H1 (cell line): ENCODE results near the gene MED1. TPM values are rescaled to one million over a fixed set of nuclear protein-coding genes. Genes with fewer than 3 reads are reported as not detected.

Experiments used
- CTCF ChIA-PET: fragments of 300-600 bp; sonication (Branson Sonifier 250); formaldehyde crosslinking; loops from one replicate; lab custom pipeline; 2021; ENCODE audit not compliant: partially characterized antibody; lab: Charles Lee
- POLR2A ChIA-PET: fragments of 300-600 bp; sonication (Branson Sonifier 250); formaldehyde crosslinking; loops from one replicate; lab custom pipeline; 2021; ENCODE audit warnings: inconsistent platforms; ENCODE audit not compliant: partially characterized antibody; lab: Charles Lee
- DNase-seq, 2 experiments: peaks; one replicate each; pipeline versions ENCODE4 v3.0.0 to v3.0.0-alpha.2; 2010 to 2022; ENCODE audit warnings: low spot score in 2 of 2, low read depth in 1 of 2, mixed read lengths in 1 of 2
- FAIRE-seq: peaks from 2 replicates; lab custom pipeline; 2011; peaks lifted over from hg19 to GRCh38; lab: Jason Lieb, UNC
- H2AFZ ChIP-seq: 2 replicates; pipeline ENCODE4 v1.8.1; 2012; ENCODE audit warnings: low read length, inconsistent platforms
- H2AK5ac ChIP-seq: 2 replicates; pipeline ENCODE4 v1.6.1; 2013; ENCODE audit warnings: low read depth, low read length
- H2BK120ac ChIP-seq: replicated peaks from 2 replicates; pipeline ENCODE3; 2013; ENCODE audit warnings: low read depth, low read length, inconsistent platforms
- H2BK12ac ChIP-seq: 2 replicates; pipeline ENCODE4 v1.6.1; 2013; ENCODE audit warnings: low read depth, low read length
- H2BK15ac ChIP-seq: 2 replicates; pipeline ENCODE4 v1.6.1; 2013; ENCODE audit warnings: low read length
- H2BK20ac ChIP-seq: 2 replicates; pipeline ENCODE4 v1.6.1; 2013; ENCODE audit warnings: low read length
- H2BK5ac ChIP-seq: 2 replicates; pipeline ENCODE4 v1.6.1; 2013; ENCODE audit warnings: low read depth, low read length
- H3K14ac ChIP-seq: 2 replicates; pipeline ENCODE4 v1.6.1; 2013; ENCODE audit warnings: inconsistent platforms; ENCODE audit not compliant: insufficient read length
- H3K18ac ChIP-seq: 2 replicates; pipeline ENCODE4 v1.6.1; 2013; ENCODE audit warnings: low read length; ENCODE audit errors: extremely low read depth
- H3K23ac ChIP-seq: 2 replicates; pipeline ENCODE4 v1.6.1; 2013; ENCODE audit warnings: inconsistent platforms; ENCODE audit not compliant: insufficient read length
- H3K23me2 ChIP-seq: 2 replicates; pipeline ENCODE4 v1.6.1; 2013; ENCODE audit warnings: low read depth, low read length
- H3K27ac ChIP-seq: 2 replicates; pipeline ENCODE4 v1.6.1; 2011; ENCODE audit warnings: low read depth, low read length, inconsistent platforms
- H3K27me3 ChIP-seq, 4 experiments: replicated peaks in 1 of 4; 1 replicate in 1 of 4; 2 replicates in 3 of 4; pipeline versions ENCODE4 v1.6.1 to v1.8.1; 2011 to 2013; ENCODE audit warnings: low read length in 3 of 4, mild to moderate bottlenecking in 3 of 4, inconsistent platforms in 2 of 4, mixed read lengths in 2 of 4, moderate library complexity in 1 of 4; ENCODE audit not compliant: control insufficient read depth in 3 of 4, insufficient read depth in 3 of 4; ENCODE audit errors: extremely low read depth in 1 of 4
- H3K36me3 ChIP-seq, 4 experiments: 2 replicates each; pipeline versions ENCODE4 v1.6.1 to v1.8.1; 2011 to 2013; ENCODE audit warnings: mild to moderate bottlenecking in 4 of 4, low read length in 3 of 4, moderate library complexity in 2 of 4, control low read depth in 1 of 4, inconsistent platforms in 1 of 4; ENCODE audit not compliant: insufficient read depth in 4 of 4, control insufficient read depth in 2 of 4
- H3K4ac ChIP-seq: replicated peaks from 2 replicates; pipeline ENCODE3; 2013; ENCODE audit warnings: low read length, low read depth, mixed read lengths, inconsistent platforms; ENCODE audit not compliant: insufficient read length
- H3K4me1 ChIP-seq, 4 experiments: replicated peaks in 1 of 4; 1 replicate in 1 of 4; 2 replicates in 3 of 4; pipeline versions ENCODE4 v1.6.1 to v1.8.1; 2011 to 2013; ENCODE audit warnings: low read length in 3 of 4, inconsistent platforms in 2 of 4, mixed read lengths in 1 of 4; ENCODE audit not compliant: insufficient read depth in 4 of 4, control insufficient read depth in 3 of 4
- H3K4me2 ChIP-seq, 2 experiments: 2 replicates each; pipeline versions ENCODE4 v1.6.1 to v1.8.1; 2011 to 2013; ENCODE audit warnings: low read depth in 2 of 2, low read length in 2 of 2, control low read depth in 1 of 2, inconsistent platforms in 1 of 2, mild to moderate bottlenecking in 1 of 2; ENCODE audit not compliant: insufficient read depth in 1 of 2
- H3K4me3 ChIP-seq, 4 experiments: fragments of 200-600, 300-600 bp in 1 of 4; sonication (generic), shearing (Covaris generic), sonication (Bioruptor Twin) in 1 of 4; 2 replicates each; pipeline versions ENCODE4 v1.5.1 to v1.8.1; 2011 to 2016; ENCODE audit warnings: low read length in 4 of 4, low read depth in 3 of 4, control low read depth in 2 of 4, inconsistent platforms in 2 of 4, mild to moderate bottlenecking in 2 of 4, mixed read lengths in 1 of 4, moderate library complexity in 1 of 4; ENCODE audit not compliant: insufficient read depth in 2 of 4; ENCODE audit errors: extremely low read depth in 1 of 4
- H3K56ac ChIP-seq: replicated peaks from 2 replicates; pipeline ENCODE3; 2013; ENCODE audit warnings: low read depth, mild to moderate bottlenecking, mixed read lengths, low read length, inconsistent platforms; ENCODE audit not compliant: insufficient read length
- H3K79me1 ChIP-seq: 2 replicates; pipeline ENCODE4 v1.6.1; 2013; ENCODE audit warnings: low read depth, low read length, control low read depth
- H3K79me2 ChIP-seq, 2 experiments: 2 replicates each; pipeline versions ENCODE4 v1.6.1 to v1.8.1; 2012 to 2013; ENCODE audit warnings: low read length in 2 of 2, mild to moderate bottlenecking in 2 of 2, inconsistent platforms in 1 of 2; ENCODE audit not compliant: insufficient read depth in 2 of 2, control insufficient read depth in 1 of 2
- H3K9ac ChIP-seq, 4 experiments: replicated peaks in 1 of 4; 1 replicate in 1 of 4; 2 replicates in 3 of 4; pipeline versions ENCODE4 v1.6.1 to v1.8.1; 2011 to 2013; ENCODE audit warnings: low read depth in 3 of 4, low read length in 3 of 4, control low read depth in 2 of 4, mild to moderate bottlenecking in 2 of 4, moderate library complexity in 2 of 4, inconsistent platforms in 1 of 4; ENCODE audit errors: extremely low read depth in 1 of 4
- H3K9me3 ChIP-seq, 2 experiments: 2 replicates each; pipeline versions ENCODE4 v1.6.1 to v1.8.1; 2012 to 2013; ENCODE audit warnings: mild to moderate bottlenecking in 2 of 2, moderate library complexity in 2 of 2, control low read depth in 1 of 2, inconsistent platforms in 1 of 2, low read depth in 1 of 2, low read length in 1 of 2, mixed read lengths in 1 of 2; ENCODE audit not compliant: insufficient read depth in 2 of 2
- H4K20me1 ChIP-seq, 2 experiments: replicated peaks in 1 of 2; 2 replicates each; pipeline versions ENCODE3 to v1.8.1; 2011 to 2013; ENCODE audit warnings: inconsistent platforms in 2 of 2, low read length in 2 of 2, mild to moderate bottlenecking in 1 of 2; ENCODE audit not compliant: insufficient read depth in 2 of 2, control insufficient read depth in 1 of 2
- H4K5ac ChIP-seq: 2 replicates; pipeline ENCODE4 v1.6.1; 2013; ENCODE audit warnings: low read length, low read depth, mixed read lengths, inconsistent platforms; ENCODE audit not compliant: insufficient read length
- H4K8ac ChIP-seq: 2 replicates; pipeline ENCODE4 v1.8.0; 2013; ENCODE audit warnings: mild to moderate bottlenecking, moderate library complexity, low read length, inconsistent platforms; ENCODE audit not compliant: insufficient read depth; ENCODE audit errors: extremely low read depth
- H4K91ac ChIP-seq: replicated peaks from 2 replicates; pipeline ENCODE3; 2013; ENCODE audit warnings: low read length, mixed read lengths, inconsistent platforms; ENCODE audit not compliant: insufficient read length
- E2F6 ChIP-seq: IDR thresholded peaks from 2 replicates; pipeline ENCODE4 v1.6.1; 2012; ENCODE audit warnings: inconsistent platforms
- HDAC6 ChIP-seq: IDR thresholded peaks from one replicate; pipeline ENCODE4 v1.7.1; 2012; ENCODE audit warnings: low read depth, mild to moderate bottlenecking, inconsistent platforms, low read length, moderate library complexity
- MAX ChIP-seq: IDR thresholded peaks from 2 replicates; pipeline ENCODE4 v1.6.1; 2012; ENCODE audit warnings: inconsistent platforms
- RFX5 ChIP-seq: IDR thresholded peaks from 2 replicates; pipeline ENCODE4 v1.6.1; 2011; ENCODE audit warnings: low read depth, low read length, improper control_type of control experiment, borderline replicate concordance
- SIN3A ChIP-seq, 2 experiments: IDR thresholded peaks in 1 of 2; conservative IDR thresholded peaks in 1 of 2; 2 replicates each; pipeline ENCODE4 v1.6.1; 2011 to 2012; ENCODE audit warnings: low read length in 2 of 2, improper control_type of control experiment in 1 of 2, low read depth in 1 of 2, mild to moderate bottlenecking in 1 of 2
- TAF7 ChIP-seq: optimal IDR thresholded peaks from 2 replicates; pipeline ENCODE3; 2011; ENCODE audit warnings: low read depth, mild to moderate bottlenecking, inconsistent platforms, low read length, moderate library complexity, borderline replicate concordance
- YY1 ChIP-seq: IDR thresholded peaks from 2 replicates; pipeline ENCODE4 v1.6.1; 2011; ENCODE audit warnings: low read depth, mild to moderate bottlenecking, low read length
- WGBS, 2 experiments: shearing (Covaris generic) in 1 of 2; methylation state at CpG; one replicate each; pipeline versions ENCODE4 v1.1.6 to v1.1.7; 2013 to 2015; ENCODE audit warnings: low lambda C conversion rate in 2 of 2, mixed read lengths in 2 of 2, inconsistent platforms in 1 of 2, low coverage in 1 of 2, missing lambda C conversion rate in 1 of 2; ENCODE audit not compliant: insufficient replicate concordance in 2 of 2, insufficient coverage in 1 of 2, insufficient read length in 1 of 2; ENCODE audit errors: extremely low coverage in 1 of 2, missing lambda C conversion rate in 1 of 2; 5-methylcytosine and 5-hydroxymethylcytosine counted together
- polyA plus RNA-seq, 7 experiments: library from polyadenylated mRNA; depleted of rRNA in 3 of 7; stranded (reverse) in 5 of 7; unstranded in 2 of 7; fragments of >200 nt in 5 of 7; fragments of 200-250 nt in 2 of 7; gene quantifications; 1 replicate in 5 of 7; 2 replicates in 1 of 7; 4 replicates in 1 of 7; pipeline versions ENCODE4 v1.2.1 to v1.2.3, GENCODE V29; 2011 to 2013; ENCODE audit warnings: missing spikeins in 2 of 7, mixed read lengths in 2 of 7
- total RNA-seq: library from RNA; stranded (reverse); fragmentation: NEBNext Ultra II Directional; extraction: Animal tissue kit (Norgen Biotek cat#: 25700); gene quantifications from 2 replicates; pipeline ENCODE4 v1.2.1, GENCODE V29; 2021

MED1 gene
- total and polyA plus RNA-seq, 2 of the 8 experiments (the other 6 are each of a cell fraction or from before 2014, with no cell fraction given) = 24.7 to 56.5 TPM

- CTCF ChIA-PET = interaction anchor here (0.6 kb wide), 1 partner anchor 186 kb away, joined by 3 read pairs; no protein-coding TSS in a partner anchor
- Histone ChIP-seq H3K4me3 (no peak overlapping the region), H3K4ac (no peak overlapping the region), H3K36me3 (no peaks in the 10 kb centered on the region), H3K4me1 (no peaks in the 10 kb centered on the region), H3K9me3 (no peaks in the 10 kb centered on the region), H3K23me2 (no peaks in the 10 kb centered on the region), H2BK20ac (no peak overlapping the region), H2BK120ac (no peak overlapping the region), H3K9ac (no peak overlapping the region), H4K5ac (no peak overlapping the region), H3K79me2 (no peaks in the 10 kb centered on the region), H3K79me1 (no peaks in the 10 kb centered on the region), H3K4me2 (no peak overlapping the region), H3K18ac (no peak overlapping the region), H2BK15ac (no peak overlapping the region), H4K20me1 (peaks cover 0 to 2% of the 10 kb centered on the region in 2 experiments), H3K27me3 (no peaks in the 10 kb centered on the region), H2AFZ (no peak overlapping the region), H4K8ac (no peak overlapping the region), H4K91ac (no peak overlapping the region), H2BK5ac (no peak overlapping the region), H3K56ac (no peak overlapping the region), H3K27ac (no peak overlapping the region), H3K14ac (no peak overlapping the region), H2AK5ac (no peak overlapping the region), H3K23ac (no peak overlapping the region), H2BK12ac (no peak overlapping the region)
- TF ChIP-seq SIN3A (conservative IDR thresholded peaks at IDR 0.05 in 1 of 2, IDR thresholded peaks at IDR 0.05 in 1 of 2; ENCODE audit: low read depth in 1 of 2, low read length in 2 of 2) (no peak), MAX (no peak), YY1 (0 out of 2 replicates have a peak, but pooled peaks have one; percentile 13), RFX5 (no peak), E2F6 (no peak), HDAC6 (no peak), TAF7 (no peak)
- 82% methylated on average over 8 of the region's 8 CpGs; no CpG with 5 or more reads in 1 of the 2 experiments for WGBS, 2 experiments
- POLR2A ChIA-PET = interaction anchor here (0.9 kb wide), 1 partner anchor 40 kb away, joined by 3 read pairs; no protein-coding TSS in a partner anchor
- no peak for FAIRE-seq
- DNase-seq = no peak
Measured at GRCh38 chr17:39364236-39365025, 86.6 kb downstream of the MED1 start.
